Measurements from ENCODE around the gene TCOF1.

Gene TCOF1

DNA sequence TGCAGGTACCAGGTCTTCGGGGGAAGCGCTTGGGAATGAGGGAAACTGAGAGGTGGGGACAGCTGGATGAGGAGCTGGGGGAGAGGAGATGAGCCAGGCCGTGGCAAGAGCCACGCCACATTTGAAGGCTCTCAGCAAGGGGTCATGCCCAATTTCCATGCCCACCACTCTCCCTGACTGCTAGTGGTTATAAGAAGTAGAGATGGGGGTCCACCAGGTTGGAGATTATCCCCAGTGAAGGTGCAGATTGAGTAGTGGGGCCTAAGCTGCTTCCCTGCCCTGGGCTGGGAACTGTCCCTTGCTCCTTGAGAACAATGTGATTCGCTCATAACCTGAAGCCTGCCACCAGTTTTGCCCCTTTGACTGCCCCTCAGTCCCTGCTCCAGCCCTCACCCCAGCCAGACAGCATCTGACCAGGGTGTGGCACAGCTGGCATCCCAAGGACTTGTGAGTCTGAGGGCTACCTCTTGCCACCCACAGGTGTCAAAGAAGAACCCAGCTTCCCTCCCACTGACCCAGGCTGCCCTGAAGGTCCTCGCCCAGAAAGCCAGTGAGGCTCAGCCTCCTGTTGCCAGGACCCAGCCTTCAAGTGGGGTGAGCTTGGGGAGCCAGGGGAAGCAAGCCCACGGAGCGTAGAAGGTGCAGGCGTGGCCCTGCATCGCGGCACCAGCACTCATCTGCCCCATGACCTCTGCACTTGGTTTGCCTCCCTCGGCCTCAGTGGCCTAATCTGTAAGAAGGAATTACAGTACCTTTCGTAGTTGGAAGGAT, 33.8 kb downstream of the TCOF1 start:
- Histone ChIP-seq H2AFZ (ENCODE audit: low read depth, low read length) (no peak overlapping the region), H4K8ac (ENCODE audit: low read length) (no peak overlapping the region), H3K79me1 (replicated peaks; ENCODE audit: low read length, poor library complexity, severe bottlenecking) (peaks cover 12% of the 10 kb centered on the region), H3K4me1 (ENCODE audit: control insufficient read depth, insufficient read depth, low read depth, low read length) (peaks cover 16% of the 10 kb centered on the region), H3K18ac (ENCODE audit: low read depth in 1 of 2, low read length in 2 of 2) (no peak overlapping the region), H3K23ac (ENCODE audit: low read length in 2 of 2) (no peak overlapping the region), H2AK5ac (ENCODE audit: low read length, severe bottlenecking) (no peak overlapping the region), H2BK5ac (ENCODE audit: low read depth, low read length, poor library complexity, severe bottlenecking) (no peak overlapping the region), H3K4ac (ENCODE audit: low read depth in 1 of 2, low read length in 2 of 2) (no peak overlapping the region), H3K4me2 (ENCODE audit: low read length, poor library complexity, severe bottlenecking) (no peak overlapping the region), H3K9ac (ENCODE audit: low read length) (no peak overlapping the region), H4K91ac (ENCODE audit: low read length) (no peak overlapping the region), H3K27ac (ENCODE audit: low read length, poor library complexity, severe bottlenecking) (no peak overlapping the region), H3K27me3 (ENCODE audit: control insufficient read depth in 1 of 2, insufficient read depth in 1 of 2, low read length in 2 of 2) (no peaks in the 10 kb centered on the region), H2BK15ac (ENCODE audit: low read depth, poor library complexity, severe bottlenecking) (no peak overlapping the region), H3K14ac (ENCODE audit: low read length in 2 of 2) (no peak overlapping the region), H3K9me3 (ENCODE audit: control insufficient read depth, low read length) (no peaks in the 10 kb centered on the region), H2BK12ac (ENCODE audit: low read length in 2 of 2) (no peak overlapping the region), H3K4me3 (ENCODE audit: insufficient read depth in 1 of 2, low read depth in 1 of 2, low read length in 2 of 2) (no peak overlapping the region), H3K36me3 (ENCODE audit: control insufficient read depth in 1 of 2, insufficient read depth in 2 of 2, low read depth in 1 of 2, low read length in 2 of 2) (peaks cover 89 to 95% of the 10 kb centered on the region in 2 experiments), H2BK120ac (ENCODE audit: low read depth, low read length) (no peak overlapping the region)
- no peak for DNase-seq
- WGBS, result 98% methylated on average over 11 of the region's 13 CpGs

DNA sequence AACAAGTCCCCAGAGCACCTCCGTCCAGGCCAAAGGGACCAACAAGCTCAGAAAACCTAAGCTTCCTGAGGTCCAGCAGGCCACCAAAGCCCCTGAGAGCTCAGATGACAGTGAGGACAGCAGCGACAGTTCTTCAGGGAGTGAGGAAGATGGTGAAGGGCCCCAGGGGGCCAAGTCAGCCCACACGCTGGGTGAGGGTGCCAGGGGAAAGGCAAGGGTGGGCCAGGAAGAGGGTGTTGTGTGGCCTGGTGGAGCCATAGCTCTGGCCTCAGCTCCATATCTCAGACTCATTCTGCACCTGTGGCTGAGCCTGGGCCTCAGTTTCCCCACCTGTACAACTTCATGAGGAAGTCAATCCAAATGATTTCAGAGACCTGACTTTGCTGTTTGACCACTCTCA, 34.5 kb downstream of the TCOF1 start:
- Histone ChIP-seq H3K18ac (ENCODE audit: low read depth in 1 of 2, low read length in 2 of 2) (no peak overlapping the region), H2AFZ (ENCODE audit: low read depth, low read length) (no peak overlapping the region), H2AK5ac (ENCODE audit: low read length, severe bottlenecking) (no peak overlapping the region), H4K8ac (ENCODE audit: low read length) (no peak overlapping the region), H3K9me3 (ENCODE audit: control insufficient read depth, low read length) (no peaks in the 10 kb centered on the region), H3K4me3 (ENCODE audit: insufficient read depth in 1 of 2, low read depth in 1 of 2, low read length in 2 of 2) (no peak overlapping the region), H2BK15ac (ENCODE audit: low read depth, poor library complexity, severe bottlenecking) (no peak overlapping the region), H2BK120ac (ENCODE audit: low read depth, low read length) (no peak overlapping the region), H3K4ac (ENCODE audit: low read depth in 1 of 2, low read length in 2 of 2) (no peak overlapping the region), H3K4me1 (ENCODE audit: control insufficient read depth, insufficient read depth, low read depth, low read length) (peaks cover 14% of the 10 kb centered on the region), H3K36me3 (ENCODE audit: control insufficient read depth in 1 of 2, insufficient read depth in 2 of 2, low read depth in 1 of 2, low read length in 2 of 2) (peaks cover 89 to 93% of the 10 kb centered on the region in 2 experiments), H3K4me2 (ENCODE audit: low read length, poor library complexity, severe bottlenecking) (no peak overlapping the region), H4K91ac (ENCODE audit: low read length) (no peak overlapping the region), H2BK12ac (ENCODE audit: low read length in 2 of 2) (no peak overlapping the region), H3K9ac (ENCODE audit: low read length) (no peak overlapping the region), H3K14ac (ENCODE audit: low read length in 2 of 2) (no peak overlapping the region), H3K27me3 (ENCODE audit: control insufficient read depth in 1 of 2, insufficient read depth in 1 of 2, low read length in 2 of 2) (no peaks in the 10 kb centered on the region), H3K23ac (ENCODE audit: low read length in 2 of 2) (no peak overlapping the region), H2BK5ac (ENCODE audit: low read depth, low read length, poor library complexity, severe bottlenecking) (no peak overlapping the region), H3K27ac (ENCODE audit: low read length, poor library complexity, severe bottlenecking) (no peak overlapping the region), H3K79me1 (replicated peaks; ENCODE audit: low read length, poor library complexity, severe bottlenecking) (peaks cover 12% of the 10 kb centered on the region)
- no peak for DNase-seq
- 97% methylated on average over 3 of the region's 3 CpGs for WGBS

DNA sequence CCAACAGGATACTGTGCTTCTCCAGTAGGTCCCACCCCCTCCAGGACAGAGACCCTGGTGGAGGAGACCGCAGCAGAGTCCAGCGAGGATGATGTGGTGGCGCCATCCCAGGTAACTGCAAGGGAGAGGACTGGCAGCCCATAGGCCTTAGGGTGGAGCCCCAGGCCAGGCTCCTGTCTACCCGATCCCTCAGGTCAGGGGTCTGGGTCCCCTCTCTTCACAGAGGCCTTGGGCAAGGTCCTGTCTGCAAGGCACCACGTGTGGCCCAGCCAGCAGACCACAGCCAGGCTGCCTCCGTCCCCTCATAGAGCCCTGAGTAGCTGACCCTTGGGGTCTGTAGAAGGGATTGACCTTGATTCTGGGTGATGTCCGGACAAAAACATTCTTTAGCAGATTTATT, 35.2 kb downstream of the TCOF1 start:
- peaks cover 92 to 93% of the 10 kb centered on the region in 2 experiments for H3K36me3 ChIP-seq (ENCODE audit: control insufficient read depth in 1 of 2, insufficient read depth in 2 of 2, low read depth in 1 of 2, low read length in 2 of 2)
- DNase-seq, result no peak
- no peak overlapping the region for H4K8ac ChIP-seq (ENCODE audit: low read length)
- no peaks in the 10 kb centered on the region for H3K9me3 ChIP-seq (ENCODE audit: control insufficient read depth, low read length)
- no peak overlapping the region for H2BK15ac ChIP-seq (ENCODE audit: low read depth, poor library complexity, severe bottlenecking)
- H2AK5ac ChIP-seq (ENCODE audit: low read length, severe bottlenecking), result no peak overlapping the region
- no peak overlapping the region for H3K27ac ChIP-seq (ENCODE audit: low read length, poor library complexity, severe bottlenecking)
- H3K4ac ChIP-seq (ENCODE audit: low read depth in 1 of 2, low read length in 2 of 2), result no peak overlapping the region
- no peak overlapping the region for H3K23ac ChIP-seq (ENCODE audit: low read length in 2 of 2)
- H3K79me1 ChIP-seq (replicated peaks; ENCODE audit: low read length, poor library complexity, severe bottlenecking), result peaks cover 12% of the 10 kb centered on the region
- H3K4me3 ChIP-seq (ENCODE audit: insufficient read depth in 1 of 2, low read depth in 1 of 2, low read length in 2 of 2), result no peak overlapping the region
- WGBS, result 94% methylated on average over 6 of the region's 7 CpGs
- no peak overlapping the region for H3K14ac ChIP-seq (ENCODE audit: low read length in 2 of 2)
- H3K18ac ChIP-seq (ENCODE audit: low read depth in 1 of 2, low read length in 2 of 2), result no peak overlapping the region
- H2BK120ac ChIP-seq (ENCODE audit: low read depth, low read length), result no peak overlapping the region
- no peak overlapping the region for H2BK12ac ChIP-seq (ENCODE audit: low read length in 2 of 2)
- H3K27me3 ChIP-seq (ENCODE audit: control insufficient read depth in 1 of 2, insufficient read depth in 1 of 2, low read length in 2 of 2), result no peaks in the 10 kb centered on the region
- H2BK5ac ChIP-seq (ENCODE audit: low read depth, low read length, poor library complexity, severe bottlenecking), result no peak overlapping the region
- no peak overlapping the region for H2AFZ ChIP-seq (ENCODE audit: low read depth, low read length)
- peaks cover 14% of the 10 kb centered on the region for H3K4me1 ChIP-seq (ENCODE audit: control insufficient read depth, insufficient read depth, low read depth, low read length)
- H4K91ac ChIP-seq (ENCODE audit: low read length), result no peak overlapping the region
- no peak overlapping the region for H3K4me2 ChIP-seq (ENCODE audit: low read length, poor library complexity, severe bottlenecking)
- no peak overlapping the region for H3K9ac ChIP-seq (ENCODE audit: low read length)

DNA sequence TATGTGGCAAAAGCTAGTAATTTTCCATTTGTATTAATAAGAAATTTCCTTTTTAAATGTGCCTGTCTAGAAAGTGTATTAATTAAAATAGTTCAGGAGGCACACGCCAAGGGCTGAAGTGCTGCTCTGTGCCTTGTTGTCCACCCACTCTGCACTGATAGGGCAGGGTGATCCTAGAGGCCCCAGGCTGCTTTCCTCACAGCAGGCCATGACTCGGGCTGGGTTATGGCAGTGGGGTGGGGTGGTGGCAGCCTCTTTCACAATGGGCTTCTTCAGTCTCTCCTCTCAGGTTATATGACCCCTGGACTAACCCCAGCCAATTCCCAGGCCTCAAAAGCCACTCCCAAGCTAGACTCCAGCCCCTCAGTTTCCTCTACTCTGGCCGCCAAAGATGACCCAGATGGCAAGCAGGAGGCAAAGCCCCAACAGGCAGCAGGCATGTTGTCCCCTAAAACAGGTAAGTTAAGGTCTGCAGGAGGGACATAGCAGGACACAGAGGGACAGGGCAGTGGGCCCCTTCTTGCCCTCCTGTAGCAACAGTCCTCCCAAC, 35.7 kb downstream of the TCOF1 start:
- Histone ChIP-seq H2BK15ac (ENCODE audit: low read depth, poor library complexity, severe bottlenecking) (no peak overlapping the region), H2BK5ac (ENCODE audit: low read depth, low read length, poor library complexity, severe bottlenecking) (no peak overlapping the region), H3K27me3 (ENCODE audit: control insufficient read depth in 1 of 2, insufficient read depth in 1 of 2, low read length in 2 of 2) (no peaks in the 10 kb centered on the region), H3K4me2 (ENCODE audit: low read length, poor library complexity, severe bottlenecking) (no peak overlapping the region), H3K79me1 (replicated peaks; ENCODE audit: low read length, poor library complexity, severe bottlenecking) (peaks cover 12% of the 10 kb centered on the region), H3K36me3 (ENCODE audit: control insufficient read depth in 1 of 2, insufficient read depth in 2 of 2, low read depth in 1 of 2, low read length in 2 of 2) (peaks cover 89 to 90% of the 10 kb centered on the region in 2 experiments), H3K9ac (ENCODE audit: low read length) (no peak overlapping the region), H3K4me3 (ENCODE audit: insufficient read depth in 1 of 2, low read depth in 1 of 2, low read length in 2 of 2) (no peak overlapping the region), H2BK120ac (ENCODE audit: low read depth, low read length) (no peak overlapping the region), H4K8ac (ENCODE audit: low read length) (no peak overlapping the region), H3K9me3 (ENCODE audit: control insufficient read depth, low read length) (no peaks in the 10 kb centered on the region), H3K27ac (ENCODE audit: low read length, poor library complexity, severe bottlenecking) (no peak overlapping the region), H2BK12ac (ENCODE audit: low read length in 2 of 2) (no peak overlapping the region), H2AK5ac (ENCODE audit: low read length, severe bottlenecking) (no peak overlapping the region), H2AFZ (ENCODE audit: low read depth, low read length) (no peak overlapping the region), H3K4ac (ENCODE audit: low read depth in 1 of 2, low read length in 2 of 2) (no peak overlapping the region), H3K23ac (ENCODE audit: low read length in 2 of 2) (no peak overlapping the region), H3K14ac (ENCODE audit: low read length in 2 of 2) (no peak overlapping the region), H3K4me1 (ENCODE audit: control insufficient read depth, insufficient read depth, low read depth, low read length) (peaks cover 14% of the 10 kb centered on the region), H4K91ac (ENCODE audit: low read length) (no peak overlapping the region), H3K18ac (ENCODE audit: low read depth in 1 of 2, low read length in 2 of 2) (no peak overlapping the region)
- 96% methylated on average over 3 of the region's 3 CpGs for WGBS
- no peak for DNase-seq

Measured in mesenchymal stem cell (in vitro differentiated cells and primary cell).